K562 (cell line): ENCODE results near the gene NEDD4L.

Experiments
- CTCF ChIP-seq, 3 experiments: IDR thresholded peaks in 2 of 3; conservative IDR thresholded peaks in 1 of 3; 2 replicates each; pipeline ENCODE4 v1.5.1; 2011 to 2012; ENCODE audit warnings: low read length in 3 of 3, mild to moderate bottlenecking in 3 of 3, control low read depth in 2 of 3, improper control_type of control experiment in 1 of 3, inconsistent platforms in 1 of 3, low read depth in 1 of 3, mixed read lengths in 1 of 3, moderate library complexity in 1 of 3; ENCODE audit not compliant: insufficient read depth in 2 of 3
- GTF2A2 ChIP-seq: IDR thresholded peaks from 2 replicates; pipeline ENCODE4 v1.6.1; 2016; ENCODE audit warnings: mild to moderate bottlenecking, missing genetic modification characterization, missing compliant biosample characterization
- ILF3 ChIP-seq: fragments of 450-650 bp; IDR thresholded peaks from 2 replicates; pipeline ENCODE4 v1.6.1; 2018; ENCODE audit warnings: antibody characterized with exemption, mild to moderate bottlenecking, moderate library complexity, borderline replicate concordance
- POLR2A ChIP-seq: fragments of 450-650 bp; conservative IDR thresholded peaks from 2 replicates; pipeline ENCODE4 v1.6.1; 2016
- SRSF9 ChIP-seq: fragments of 200-400 bp; formaldehyde crosslinking; IDR thresholded peaks from 2 replicates; pipeline ENCODE4 v1.6.1; 2017; ENCODE audit warnings: low read depth, low read length, borderline replicate concordance
- ZNF507 ChIP-seq: conservative IDR thresholded peaks from 2 replicates; pipeline ENCODE4 v1.6.1; 2017; ENCODE audit warnings: missing genetic modification characterization, missing compliant biosample characterization
- ZNF668 ChIP-seq: fragments of 250-450 bp; sonication (Bioruptor Pico); IDR thresholded peaks from 2 replicates; pipeline ENCODE4 v1.8.0; 2022; ENCODE audit warnings: mild to moderate bottlenecking, inconsistent platforms

- TF ChIP-seq ZNF507 (tag): no peak
- TF ChIP-seq ZNF668 (CRISPR knock-in tag): no peak
- no peak for TF ChIP-seq ILF3
- TF ChIP-seq SRSF9: no peak
- TF ChIP-seq POLR2A: no peak
- no peak for TF ChIP-seq GTF2A2 (tag)
- TF ChIP-seq CTCF (IDR thresholded peaks at IDR 0.05 in 2 of 3, conservative IDR thresholded peaks at IDR 0.05 in 1 of 3; ENCODE audit: insufficient read depth in 2 of 3, low read depth in 1 of 3, low read length in 3 of 3): no peak
These were observed 112.5 kb downstream of the NEDD4L start for GRCh38 chr18:58156516-58156915.
